Neural cell (in vitro differentiated cells): ENCODE data around the gene CRADD. TPM values are rescaled to one million over a fixed set of nuclear protein-coding genes. Genes with fewer than 3 reads are reported as not detected.

Experiments
- H2AFZ ChIP-seq: fragments of 200-600, 300-800 bp; sonication (generic), shearing (Covaris generic); 2 replicates; pipeline ENCODE4 v1.6.0; 2014; ENCODE audit warnings: low read depth, mild to moderate bottlenecking, antibody characterized with exemption, low read length, moderate library complexity
- H3F3A ChIP-seq: fragments of 200-600 bp; shearing (Covaris generic); 2 replicates; pipeline ENCODE4 v1.6.1; 2016; ENCODE audit warnings: mild to moderate bottlenecking, moderate library complexity, mixed read lengths, antibody characterized with exemption, low read length; ENCODE audit not compliant: insufficient read depth, poor library complexity, severe bottlenecking
- H3K27ac ChIP-seq: fragments of 200-600, 300-800 bp; sonication (generic), shearing (Covaris generic); 2 replicates; pipeline ENCODE4 v1.5.1; 2014; ENCODE audit warnings: mild to moderate bottlenecking, low read length, moderate library complexity
- H3K27me3 ChIP-seq: fragments of 300-800, 200-600 bp; sonication (generic), shearing (Covaris generic); 2 replicates; pipeline ENCODE4 v1.6.0; 2014; ENCODE audit warnings: mild to moderate bottlenecking, low read depth, low read length, moderate library complexity; ENCODE audit not compliant: insufficient read depth
- H3K36me3 ChIP-seq: fragments of 300-800, 200-600 bp; sonication (generic), shearing (Covaris generic); 2 replicates; pipeline ENCODE4 v1.5.1; 2014; ENCODE audit warnings: mild to moderate bottlenecking, antibody characterized with exemption, low read length, moderate library complexity; ENCODE audit not compliant: insufficient read depth
- H3K4me2 ChIP-seq: fragments of 300-800, 200-600 bp; sonication (generic), shearing (Covaris generic); 2 replicates; pipeline ENCODE4 v1.6.0; 2014; ENCODE audit warnings: mild to moderate bottlenecking, low read length
- H3K4me3 ChIP-seq: fragments of 300-800, 200-600 bp; sonication (generic), shearing (Covaris generic); 2 replicates; pipeline ENCODE4 v1.5.1; 2014; ENCODE audit warnings: mild to moderate bottlenecking, low read length, moderate library complexity
- H3K79me2 ChIP-seq: fragments of 200-600 bp; shearing (Covaris generic); replicated peaks from 2 replicates; pipeline ENCODE4 v1.6.0; 2014; ENCODE audit warnings: mild to moderate bottlenecking, low read length, moderate library complexity; ENCODE audit not compliant: insufficient read depth
- H3K9ac ChIP-seq: fragments of 300-800, 200-600 bp; sonication (generic), shearing (Covaris generic); 2 replicates; pipeline ENCODE4 v1.6.1; 2016; ENCODE audit warnings: mild to moderate bottlenecking, low read length, mixed read lengths
- H3K9me2 ChIP-seq: fragments of 200-600 bp; shearing (Covaris generic); 2 replicates; pipeline ENCODE4 v1.6.1; 2016; ENCODE audit warnings: mild to moderate bottlenecking, low read length, mixed read lengths; ENCODE audit not compliant: insufficient read depth
- H3K9me3 ChIP-seq: fragments of 200-600, 300-800 bp; sonication (generic), shearing (Covaris generic); 2 replicates; pipeline ENCODE4 v1.6.1; 2016; ENCODE audit warnings: mild to moderate bottlenecking, mixed run types, low read length, moderate library complexity, mixed read lengths
- H4K20me1 ChIP-seq: fragments of 200-600 bp; shearing (Covaris generic); 2 replicates; pipeline ENCODE4 v1.6.1; 2016; ENCODE audit warnings: mild to moderate bottlenecking, mixed run types; ENCODE audit not compliant: insufficient read depth
- EP300 ChIP-seq: fragments of 450-650 bp; conservative IDR thresholded peaks from 2 replicates; pipeline ENCODE4 v1.6.1; 2014; ENCODE audit warnings: antibody characterized with exemption, mild to moderate bottlenecking, moderate library complexity; ENCODE audit not compliant: poor library complexity, severe bottlenecking
- EZH2 ChIP-seq: fragments of 200-600, 300-800 bp; shearing (Covaris generic), sonication (generic); IDR thresholded peaks from 2 replicates; pipeline ENCODE4 v1.6.1; 2014; ENCODE audit warnings: antibody characterized with exemption, low read length, borderline replicate concordance, mild to moderate bottlenecking; ENCODE audit not compliant: insufficient read depth, poor library complexity, severe bottlenecking
- MXI1 ChIP-seq: fragments of 450-650 bp; conservative IDR thresholded peaks from 2 replicates; pipeline ENCODE4 v1.6.1; 2014; ENCODE audit warnings: antibody characterized with exemption, mild to moderate bottlenecking; ENCODE audit not compliant: poor library complexity, severe bottlenecking
- POLR2AphosphoS5 ChIP-seq: IDR thresholded peaks from 2 replicates; pipeline ENCODE4 v1.6.1; 2012
- RAD21 ChIP-seq: fragments of 450-650 bp; conservative IDR thresholded peaks from 2 replicates; pipeline ENCODE4 v1.6.1; 2014; ENCODE audit warnings: antibody characterized with exemption, mild to moderate bottlenecking, moderate library complexity
- SMC3 ChIP-seq: fragments of 450-650 bp; conservative IDR thresholded peaks from 2 replicates; pipeline ENCODE4 v1.6.1; 2014; ENCODE audit warnings: antibody characterized with exemption, mild to moderate bottlenecking, moderate library complexity; ENCODE audit not compliant: poor library complexity
- TAF1 ChIP-seq: IDR thresholded peaks from 2 replicates; pipeline ENCODE4 v1.6.1; 2012; ENCODE audit warnings: low read depth
- polyA plus RNA-seq: library from polyadenylated mRNA; depleted of rRNA; stranded (reverse); fragments of >200 nt; gene quantifications from 2 replicates; pipeline ENCODE4 v1.2.3, GENCODE V29; 2014
- TF ChIP-seq, protein P1 (sequence below): fragments of 450-650 bp; IDR thresholded peaks from 2 replicates; pipeline ENCODE4 v1.5.1; 2014; ENCODE audit warnings: antibody characterized with exemption, mild to moderate bottlenecking, moderate library complexity; ENCODE audit not compliant: poor library complexity, severe bottlenecking
- TF ChIP-seq, protein P2 (sequence below): IDR thresholded peaks from 2 replicates; pipeline ENCODE4 v1.6.1; 2012; ENCODE audit warnings: borderline replicate concordance

CRADD gene
- polyA plus RNA-seq, 1 donor from 2014 or later, result 23.5 TPM

GRCh38 chr12:93748672-93749383, 71.7 kb downstream of the CRADD start:
- TF ChIP-seq RAD21, result no peak
- TF ChIP-seq SMC3, result peak; percentile 18
- peak; percentile 78 for TF ChIP-seq EP300
- TF ChIP-seq, protein P1, sequence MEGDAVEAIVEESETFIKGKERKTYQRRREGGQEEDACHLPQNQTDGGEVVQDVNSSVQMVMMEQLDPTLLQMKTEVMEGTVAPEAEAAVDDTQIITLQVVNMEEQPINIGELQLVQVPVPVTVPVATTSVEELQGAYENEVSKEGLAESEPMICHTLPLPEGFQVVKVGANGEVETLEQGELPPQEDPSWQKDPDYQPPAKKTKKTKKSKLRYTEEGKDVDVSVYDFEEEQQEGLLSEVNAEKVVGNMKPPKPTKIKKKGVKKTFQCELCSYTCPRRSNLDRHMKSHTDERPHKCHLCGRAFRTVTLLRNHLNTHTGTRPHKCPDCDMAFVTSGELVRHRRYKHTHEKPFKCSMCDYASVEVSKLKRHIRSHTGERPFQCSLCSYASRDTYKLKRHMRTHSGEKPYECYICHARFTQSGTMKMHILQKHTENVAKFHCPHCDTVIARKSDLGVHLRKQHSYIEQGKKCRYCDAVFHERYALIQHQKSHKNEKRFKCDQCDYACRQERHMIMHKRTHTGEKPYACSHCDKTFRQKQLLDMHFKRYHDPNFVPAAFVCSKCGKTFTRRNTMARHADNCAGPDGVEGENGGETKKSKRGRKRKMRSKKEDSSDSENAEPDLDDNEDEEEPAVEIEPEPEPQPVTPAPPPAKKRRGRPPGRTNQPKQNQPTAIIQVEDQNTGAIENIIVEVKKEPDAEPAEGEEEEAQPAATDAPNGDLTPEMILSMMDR, result no peak
- no peak for TF ChIP-seq MXI1
- TF ChIP-seq POLR2AphosphoS5, result peak; percentile 32
- TF ChIP-seq TAF1, result no peak
- TF ChIP-seq, protein P2, sequence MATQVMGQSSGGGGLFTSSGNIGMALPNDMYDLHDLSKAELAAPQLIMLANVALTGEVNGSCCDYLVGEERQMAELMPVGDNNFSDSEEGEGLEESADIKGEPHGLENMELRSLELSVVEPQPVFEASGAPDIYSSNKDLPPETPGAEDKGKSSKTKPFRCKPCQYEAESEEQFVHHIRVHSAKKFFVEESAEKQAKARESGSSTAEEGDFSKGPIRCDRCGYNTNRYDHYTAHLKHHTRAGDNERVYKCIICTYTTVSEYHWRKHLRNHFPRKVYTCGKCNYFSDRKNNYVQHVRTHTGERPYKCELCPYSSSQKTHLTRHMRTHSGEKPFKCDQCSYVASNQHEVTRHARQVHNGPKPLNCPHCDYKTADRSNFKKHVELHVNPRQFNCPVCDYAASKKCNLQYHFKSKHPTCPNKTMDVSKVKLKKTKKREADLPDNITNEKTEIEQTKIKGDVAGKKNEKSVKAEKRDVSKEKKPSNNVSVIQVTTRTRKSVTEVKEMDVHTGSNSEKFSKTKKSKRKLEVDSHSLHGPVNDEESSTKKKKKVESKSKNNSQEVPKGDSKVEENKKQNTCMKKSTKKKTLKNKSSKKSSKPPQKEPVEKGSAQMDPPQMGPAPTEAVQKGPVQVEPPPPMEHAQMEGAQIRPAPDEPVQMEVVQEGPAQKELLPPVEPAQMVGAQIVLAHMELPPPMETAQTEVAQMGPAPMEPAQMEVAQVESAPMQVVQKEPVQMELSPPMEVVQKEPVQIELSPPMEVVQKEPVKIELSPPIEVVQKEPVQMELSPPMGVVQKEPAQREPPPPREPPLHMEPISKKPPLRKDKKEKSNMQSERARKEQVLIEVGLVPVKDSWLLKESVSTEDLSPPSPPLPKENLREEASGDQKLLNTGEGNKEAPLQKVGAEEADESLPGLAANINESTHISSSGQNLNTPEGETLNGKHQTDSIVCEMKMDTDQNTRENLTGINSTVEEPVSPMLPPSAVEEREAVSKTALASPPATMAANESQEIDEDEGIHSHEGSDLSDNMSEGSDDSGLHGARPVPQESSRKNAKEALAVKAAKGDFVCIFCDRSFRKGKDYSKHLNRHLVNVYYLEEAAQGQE, result no peak
- no peaks in the 10 kb centered on the region for H3K9me2 ChIP-seq
- H3K79me2 ChIP-seq, result no peaks in the 10 kb centered on the region
- no peaks in the 10 kb centered on the region for H4K20me1 ChIP-seq
- no peak overlapping the region for H2AFZ ChIP-seq
- H3K27me3 ChIP-seq, result no peaks in the 10 kb centered on the region
- H3K4me3 ChIP-seq, result peak overlapping the region; percentile 33
- H3K9me3 ChIP-seq, result no peaks in the 10 kb centered on the region
- peak overlapping the region; percentile 9 for H3K9ac ChIP-seq
- H3K27ac ChIP-seq, result peak overlapping the region; percentile 76
- no peaks in the 10 kb centered on the region for H3K36me3 ChIP-seq
- no peak overlapping the region for H3K4me2 ChIP-seq
- no peaks in the 10 kb centered on the region for H3F3A ChIP-seq

- H3K4me2 ChIP-seq, result no peak overlapping the region
- no peak overlapping the region for H3K9ac ChIP-seq
- no peaks in the 10 kb centered on the region for H3K36me3 ChIP-seq
- H3K79me2 ChIP-seq, result no peaks in the 10 kb centered on the region
- H3K9me3 ChIP-seq, result no peaks in the 10 kb centered on the region
- H3K27me3 ChIP-seq, result no peaks in the 10 kb centered on the region
- no peaks in the 10 kb centered on the region for H4K20me1 ChIP-seq
- H2AFZ ChIP-seq, result no peak overlapping the region
- TF ChIP-seq EP300 (no peak), SMC3 (no peak)
- H3F3A ChIP-seq, result no peaks in the 10 kb centered on the region
- H3K9me2 ChIP-seq, result no peaks in the 10 kb centered on the region
- H3K27ac ChIP-seq, result peak overlapping the region; percentile 76
- H3K4me3 ChIP-seq, result no peak overlapping the region
Observed at GRCh38 chr12:93749515-93749914, 72.3 kb downstream of the CRADD start.

DNA sequence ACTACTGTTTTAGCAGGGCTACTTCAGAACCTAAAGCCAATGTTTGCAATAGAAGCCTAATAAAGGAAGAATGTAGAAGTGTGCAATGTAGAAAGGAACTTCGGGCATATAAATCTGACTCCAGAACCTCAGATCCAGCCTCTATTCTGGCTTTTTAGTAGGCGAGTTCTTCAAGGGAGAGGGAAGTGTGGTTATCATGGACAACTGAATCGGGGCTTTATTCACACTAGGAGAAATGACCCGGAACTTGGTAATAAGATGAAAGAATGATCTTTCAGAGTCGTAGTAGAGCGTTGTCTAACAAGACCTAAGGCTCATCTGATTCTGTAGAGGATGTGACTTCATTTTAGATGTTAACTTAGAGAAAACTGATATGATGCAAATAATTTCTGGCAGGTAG, 72.9 kb downstream of the CRADD start:
- TF ChIP-seq, protein P2, result no peak
- TF ChIP-seq TAF1 (no peak), EZH2 (no peak), EP300 (no peak), SMC3 (no peak), POLR2AphosphoS5 (no peak), MXI1 (no peak), RAD21 (no peak)
- TF ChIP-seq, protein P1, result no peak

More for the DNA sequence above, 72.9 kb downstream of the CRADD start:
- H3K4me3 ChIP-seq, result no peak overlapping the region
- no peaks in the 10 kb centered on the region for H3K27me3 ChIP-seq
- no peaks in the 10 kb centered on the region for H4K20me1 ChIP-seq
- H2AFZ ChIP-seq, result no peak overlapping the region
- H3F3A ChIP-seq, result no peaks in the 10 kb centered on the region
- no peak overlapping the region for H3K27ac ChIP-seq
- no peak overlapping the region for H3K9ac ChIP-seq
- no peaks in the 10 kb centered on the region for H3K36me3 ChIP-seq
- H3K79me2 ChIP-seq, result no peaks in the 10 kb centered on the region
- no peaks in the 10 kb centered on the region for H3K9me2 ChIP-seq
- no peaks in the 10 kb centered on the region for H3K9me3 ChIP-seq
- H3K4me2 ChIP-seq, result no peak overlapping the region
